GM21390 (cell line): ENCODE data around the gene FAM98B.

Experiments used
- ATAC-seq: cut with Tn5 transposase; IDR thresholded peaks from one replicate; pipeline ENCODE4 v1.9.1; 2021; ENCODE audit not compliant: unreplicated experiment

Gene FAM98B

GRCh38 chr15:38534691-38535090 is 80.8 kb downstream of the FAM98B start:
- ATAC-seq: no peak

- ATAC-seq: no peak
These were observed 81.7 kb downstream of the FAM98B start for GRCh38 chr15:38535491-38536200.

- ATAC-seq: no peak
These were observed 82.3 kb downstream of the FAM98B start for GRCh38 chr15:38536201-38536676.
